Mammary epithelial cell (primary cell): Measurements from ENCODE around the gene BCAS3.

Experiments
- EZH2 ChIP-seq: IDR thresholded peaks from 2 replicates; pipeline ENCODE4 v1.6.1; 2012; ENCODE audit warnings: low read length, inconsistent platforms, borderline replicate concordance
- TF ChIP-seq, protein P1 (sequence below), 2 donors: IDR thresholded peaks in 1 of 2; conservative IDR thresholded peaks in 1 of 2; 2 replicates each; pipeline ENCODE4 v1.5.1; 2011 to 2012; ENCODE audit warnings: inconsistent platforms in 2 of 2, low read length in 2 of 2, mild to moderate bottlenecking in 2 of 2, control low read depth in 1 of 2, low read depth in 1 of 2; ENCODE audit not compliant: insufficient read depth in 1 of 2; ENCODE audit errors: extremely low read depth in 1 of 2

DNA sequence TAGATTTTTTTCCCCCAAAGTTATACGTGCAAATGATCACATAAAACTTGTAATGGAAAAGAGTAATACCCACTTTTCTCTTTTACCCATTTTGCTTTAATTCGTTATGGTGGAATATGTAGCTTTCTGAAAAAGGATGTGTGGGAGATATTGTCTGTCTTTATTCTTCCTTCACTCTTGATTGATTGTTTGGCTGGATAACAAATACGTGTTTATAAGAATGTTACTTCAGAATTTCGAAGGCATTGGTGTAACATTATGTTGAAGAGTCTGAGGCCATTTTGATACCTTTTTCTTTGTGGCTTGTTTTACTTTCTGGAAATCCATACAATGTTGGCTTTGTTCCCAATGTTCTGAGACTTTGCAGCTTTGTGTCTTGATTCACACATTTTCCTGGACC is 71.4 kb downstream of the BCAS3 start:
- TF ChIP-seq, protein P1, sequence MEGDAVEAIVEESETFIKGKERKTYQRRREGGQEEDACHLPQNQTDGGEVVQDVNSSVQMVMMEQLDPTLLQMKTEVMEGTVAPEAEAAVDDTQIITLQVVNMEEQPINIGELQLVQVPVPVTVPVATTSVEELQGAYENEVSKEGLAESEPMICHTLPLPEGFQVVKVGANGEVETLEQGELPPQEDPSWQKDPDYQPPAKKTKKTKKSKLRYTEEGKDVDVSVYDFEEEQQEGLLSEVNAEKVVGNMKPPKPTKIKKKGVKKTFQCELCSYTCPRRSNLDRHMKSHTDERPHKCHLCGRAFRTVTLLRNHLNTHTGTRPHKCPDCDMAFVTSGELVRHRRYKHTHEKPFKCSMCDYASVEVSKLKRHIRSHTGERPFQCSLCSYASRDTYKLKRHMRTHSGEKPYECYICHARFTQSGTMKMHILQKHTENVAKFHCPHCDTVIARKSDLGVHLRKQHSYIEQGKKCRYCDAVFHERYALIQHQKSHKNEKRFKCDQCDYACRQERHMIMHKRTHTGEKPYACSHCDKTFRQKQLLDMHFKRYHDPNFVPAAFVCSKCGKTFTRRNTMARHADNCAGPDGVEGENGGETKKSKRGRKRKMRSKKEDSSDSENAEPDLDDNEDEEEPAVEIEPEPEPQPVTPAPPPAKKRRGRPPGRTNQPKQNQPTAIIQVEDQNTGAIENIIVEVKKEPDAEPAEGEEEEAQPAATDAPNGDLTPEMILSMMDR (conservative IDR thresholded peaks at IDR 0.05 in 1 of 2, IDR thresholded peaks at IDR 0.05 in 1 of 2; ENCODE audit: extremely low read depth in 1 of 2, insufficient read depth in 1 of 2, low read depth in 1 of 2, low read length in 2 of 2): no peak
- TF ChIP-seq EZH2: no peak
